ENCODE measurements around the gene SRPX.

SRPX gene

GRCh38 chrX:38106991-38107655, 113.5 kb downstream of the SRPX start:
- no peak overlapping the region for H3K4me2 ChIP-seq (ENCODE audit: low read depth, low read length)
- no peaks in the 10 kb centered on the region for H4K20me1 ChIP-seq (ENCODE audit: insufficient read depth, low read length)
- no peaks in the 10 kb centered on the region for H3K79me2 ChIP-seq (ENCODE audit: low read length)
- H3K9me2 ChIP-seq (replicated peaks; ENCODE audit: insufficient read depth, low read length): no peaks in the 10 kb centered on the region
- no peak for DNase-seq
- H3K36me3 ChIP-seq (replicated peaks; ENCODE audit: insufficient read depth, low read length): no peaks in the 10 kb centered on the region
- no peak overlapping the region for H3K27ac ChIP-seq (ENCODE audit: low read length)
- no peak overlapping the region for H2AFZ ChIP-seq (ENCODE audit: low read length)
- no peaks in the 10 kb centered on the region for H3K9me3 ChIP-seq (replicated peaks; ENCODE audit: insufficient read depth, low read length)
- no peak overlapping the region for H3K4me3 ChIP-seq (ENCODE audit: low read length)
- peaks cover 24% of the 10 kb centered on the region for H3K4me1 ChIP-seq (ENCODE audit: low read length)
- no peak overlapping the region for H3K9ac ChIP-seq (ENCODE audit: low read length)
- no peak for TF ChIP-seq EZH2phosphoT487 (IDR thresholded peaks at IDR 0.05; ENCODE audit: low read length)
- no peak for TF ChIP-seq EZH2 (optimal IDR thresholded peaks at IDR 0.05; ENCODE audit: low read depth, low read length)
- H3K27me3 ChIP-seq (replicated peaks; ENCODE audit: insufficient read depth, low read length): no peaks in the 10 kb centered on the region
- peaks cover 10% of the 10 kb centered on the region; the same call in 1 of the 2 replicates for H3F3A ChIP-seq (ENCODE audit: insufficient read depth, low read length)

GRCh38 chrX:38105216-38105725, 115.4 kb downstream of the SRPX start:
- H3K79me2 ChIP-seq (ENCODE audit: low read length): no peaks in the 10 kb centered on the region
- peaks cover 10% of the 10 kb centered on the region; the same call in 1 of the 2 replicates for H3F3A ChIP-seq (ENCODE audit: insufficient read depth, low read length)
- H3K27me3 ChIP-seq (replicated peaks; ENCODE audit: insufficient read depth, low read length): no peaks in the 10 kb centered on the region
- no peaks in the 10 kb centered on the region for H4K20me1 ChIP-seq (ENCODE audit: insufficient read depth, low read length)
- H2AFZ ChIP-seq (ENCODE audit: low read length): no peak overlapping the region
- H3K4me2 ChIP-seq (ENCODE audit: low read depth, low read length): peak overlapping the region; percentile 39; the same call in 1 of the 2 replicates
- H3K9me2 ChIP-seq (replicated peaks; ENCODE audit: insufficient read depth, low read length): no peaks in the 10 kb centered on the region
- H3K4me3 ChIP-seq (ENCODE audit: low read length): no peak overlapping the region
- H3K4me1 ChIP-seq (ENCODE audit: low read length): peaks cover 24% of the 10 kb centered on the region
- H3K27ac ChIP-seq (ENCODE audit: low read length): no peak overlapping the region; the same call in 1 of the 2 replicates
- DNase-seq: no peak
- no peak overlapping the region for H3K9ac ChIP-seq (ENCODE audit: low read length)
- TF ChIP-seq EZH2 (optimal IDR thresholded peaks at IDR 0.05; ENCODE audit: low read depth, low read length): no peak
- no peak for TF ChIP-seq CTCF (IDR thresholded peaks at IDR 0.05; ENCODE audit: low read length)
- no peak for TF ChIP-seq EZH2phosphoT487 (IDR thresholded peaks at IDR 0.05; ENCODE audit: low read length)
- H3K9me3 ChIP-seq (replicated peaks; ENCODE audit: insufficient read depth, low read length): no peaks in the 10 kb centered on the region
- no peaks in the 10 kb centered on the region for H3K36me3 ChIP-seq (replicated peaks; ENCODE audit: insufficient read depth, low read length)

- TF ChIP-seq EZH2 (optimal IDR thresholded peaks at IDR 0.05; ENCODE audit: low read depth, low read length) (no peak), EZH2phosphoT487 (IDR thresholded peaks at IDR 0.05; ENCODE audit: low read length) (no peak), CTCF (IDR thresholded peaks at IDR 0.05; ENCODE audit: low read length) (no peak)
- Histone ChIP-seq H3F3A (ENCODE audit: insufficient read depth, low read length) (peaks cover 10% of the 10 kb centered on the region; the same call in 1 of the 2 replicates), H3K79me2 (ENCODE audit: low read length) (no peaks in the 10 kb centered on the region), H3K4me3 (ENCODE audit: low read length) (peak overlapping the region; percentile 20), H3K27ac (ENCODE audit: low read length) (peak overlapping the region; percentile 57; the same call in 1 of the 2 replicates), H3K4me1 (ENCODE audit: low read length) (peaks cover 24% of the 10 kb centered on the region), H3K9me3 (replicated peaks; ENCODE audit: insufficient read depth, low read length) (no peaks in the 10 kb centered on the region), H3K4me2 (ENCODE audit: low read depth, low read length) (peak overlapping the region; percentile 39; the same call in 1 of the 2 replicates), H3K9ac (ENCODE audit: low read length) (no peak overlapping the region), H2AFZ (ENCODE audit: low read length) (peak overlapping the region; percentile 20), H4K20me1 (ENCODE audit: insufficient read depth, low read length) (no peaks in the 10 kb centered on the region), H3K27me3 (replicated peaks; ENCODE audit: insufficient read depth, low read length) (no peaks in the 10 kb centered on the region), H3K36me3 (replicated peaks; ENCODE audit: insufficient read depth, low read length) (no peaks in the 10 kb centered on the region), H3K9me2 (replicated peaks; ENCODE audit: insufficient read depth, low read length) (no peaks in the 10 kb centered on the region)
- DNase-seq: peak; percentile 59
Measured at GRCh38 chrX:38103857-38104812, 116.5 kb downstream of the SRPX start.
